ENCODE results near the gene AGFG1.

Gene AGFG1

DNA sequence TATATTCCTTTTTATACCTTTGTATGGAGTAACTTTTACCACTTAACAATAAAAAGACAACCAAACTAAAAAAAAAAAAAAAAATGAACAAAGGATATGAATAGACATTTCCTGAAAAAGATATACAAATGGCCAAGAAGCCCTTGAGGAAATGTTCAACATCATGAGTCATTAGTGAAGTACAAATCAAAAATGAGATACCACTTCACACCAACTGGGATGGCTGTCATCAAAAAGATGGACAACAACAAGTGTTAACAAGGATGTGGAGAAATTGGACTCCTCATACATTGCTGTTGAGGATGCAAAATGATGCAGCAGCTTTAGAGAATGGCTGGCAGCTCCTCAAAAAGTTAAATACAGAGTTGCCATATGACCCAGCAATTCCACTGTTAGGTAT is 104.2 kb downstream of the AGFG1 start:
- DNase-seq (ENCODE audit: low read depth), result no peak
- no peak overlapping the region for H3K4me3 ChIP-seq (ENCODE audit: low read depth, low read length)
- TF ChIP-seq, protein P1, sequence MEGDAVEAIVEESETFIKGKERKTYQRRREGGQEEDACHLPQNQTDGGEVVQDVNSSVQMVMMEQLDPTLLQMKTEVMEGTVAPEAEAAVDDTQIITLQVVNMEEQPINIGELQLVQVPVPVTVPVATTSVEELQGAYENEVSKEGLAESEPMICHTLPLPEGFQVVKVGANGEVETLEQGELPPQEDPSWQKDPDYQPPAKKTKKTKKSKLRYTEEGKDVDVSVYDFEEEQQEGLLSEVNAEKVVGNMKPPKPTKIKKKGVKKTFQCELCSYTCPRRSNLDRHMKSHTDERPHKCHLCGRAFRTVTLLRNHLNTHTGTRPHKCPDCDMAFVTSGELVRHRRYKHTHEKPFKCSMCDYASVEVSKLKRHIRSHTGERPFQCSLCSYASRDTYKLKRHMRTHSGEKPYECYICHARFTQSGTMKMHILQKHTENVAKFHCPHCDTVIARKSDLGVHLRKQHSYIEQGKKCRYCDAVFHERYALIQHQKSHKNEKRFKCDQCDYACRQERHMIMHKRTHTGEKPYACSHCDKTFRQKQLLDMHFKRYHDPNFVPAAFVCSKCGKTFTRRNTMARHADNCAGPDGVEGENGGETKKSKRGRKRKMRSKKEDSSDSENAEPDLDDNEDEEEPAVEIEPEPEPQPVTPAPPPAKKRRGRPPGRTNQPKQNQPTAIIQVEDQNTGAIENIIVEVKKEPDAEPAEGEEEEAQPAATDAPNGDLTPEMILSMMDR (IDR thresholded peaks at IDR 0.05; ENCODE audit: low read depth, low read length, missing control alignments), result no peak

DNA sequence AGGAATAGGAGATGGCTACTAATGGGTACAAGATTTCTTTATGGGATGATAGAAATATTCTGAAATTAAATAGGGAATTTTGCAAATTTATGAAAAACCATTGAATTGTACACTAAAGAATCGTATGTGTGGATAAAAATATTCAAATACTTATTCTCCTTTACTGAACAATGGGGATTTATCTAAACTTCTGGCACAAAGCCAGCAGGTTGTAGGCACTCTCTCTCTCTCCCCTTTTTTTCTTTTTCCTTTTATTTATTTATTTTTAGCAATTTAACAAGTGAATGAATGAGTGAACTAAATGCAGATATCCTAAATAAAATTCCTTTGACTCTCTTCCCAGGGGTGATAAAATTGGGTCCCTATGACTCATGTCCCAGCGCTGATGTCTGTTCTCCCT is 104.9 kb downstream of the AGFG1 start:
- DNase-seq (ENCODE audit: low read depth), result no peak
- no peak overlapping the region for H3K4me3 ChIP-seq (ENCODE audit: low read depth, low read length)
- TF ChIP-seq, protein P1 (IDR thresholded peaks at IDR 0.05; ENCODE audit: low read depth, low read length, missing control alignments), result no peak

DNA sequence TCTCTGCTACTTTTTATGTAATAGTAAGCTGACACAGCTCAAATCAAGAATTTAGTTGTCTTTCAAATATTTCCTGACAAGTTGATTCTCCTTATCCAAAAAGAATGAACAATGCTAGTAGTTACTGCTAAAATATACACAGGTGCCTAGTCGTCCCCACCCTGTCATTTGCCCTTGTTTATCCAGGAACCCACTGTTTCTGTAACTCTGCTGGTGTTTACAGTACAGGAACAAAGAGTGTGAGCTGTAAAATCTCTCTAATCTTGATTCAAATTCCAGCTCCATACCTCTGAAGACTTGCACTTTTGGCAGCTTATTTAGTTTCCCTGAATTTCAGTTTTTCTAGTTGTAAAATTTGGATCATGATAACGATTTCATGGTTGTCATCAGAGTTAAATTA is 105.6 kb downstream of the AGFG1 start:
- TF ChIP-seq, protein P1 (IDR thresholded peaks at IDR 0.05; ENCODE audit: low read depth, low read length, missing control alignments), result no peak
- no peak for DNase-seq (ENCODE audit: low read depth)
- no peak overlapping the region for H3K4me3 ChIP-seq (ENCODE audit: low read depth, low read length)

DNA sequence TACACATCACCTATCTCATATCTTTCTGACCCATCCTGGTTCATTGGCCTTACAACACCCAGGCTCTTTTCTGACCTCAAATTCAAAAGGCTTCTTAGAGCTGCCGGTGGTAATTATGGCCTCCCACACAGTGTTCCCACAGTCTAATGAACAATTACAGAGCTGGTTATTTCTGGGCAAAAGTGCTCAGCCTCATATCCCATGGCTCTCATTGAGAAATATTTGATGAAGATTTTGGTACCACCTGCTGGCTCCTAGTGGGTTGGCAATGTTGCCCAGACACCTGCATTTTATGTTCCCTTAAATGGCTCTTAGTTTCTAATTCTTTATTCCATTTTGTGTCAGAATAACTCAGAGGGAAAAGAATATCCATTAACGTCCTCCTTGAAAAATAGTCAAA is 106.7 kb downstream of the AGFG1 start:
- no peak for DNase-seq (ENCODE audit: low read depth)
- no peak overlapping the region for H3K4me3 ChIP-seq (ENCODE audit: low read depth, low read length)
- TF ChIP-seq, protein P1 (IDR thresholded peaks at IDR 0.05; ENCODE audit: low read depth, low read length, missing control alignments), result no peak

DNA sequence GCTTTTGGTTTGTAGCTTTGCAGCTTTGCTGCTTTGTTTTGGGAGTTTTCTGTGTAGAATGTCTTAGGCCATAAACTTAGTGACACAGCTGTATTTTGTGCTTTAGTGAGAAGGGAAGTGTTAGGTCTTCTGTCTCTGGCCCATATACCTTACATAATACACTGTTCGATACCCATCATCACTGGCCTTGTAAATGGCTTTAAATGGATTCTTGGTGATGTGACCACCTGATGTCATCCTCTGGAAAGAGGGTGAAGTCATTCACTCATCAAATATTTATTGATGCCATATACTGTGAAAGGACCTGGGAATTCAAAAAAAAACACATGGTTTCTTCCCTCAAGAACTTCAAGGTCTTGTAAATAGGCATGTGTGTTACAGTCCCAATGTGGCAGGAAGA is 107.8 kb downstream of the AGFG1 start:
- no peak for DNase-seq (ENCODE audit: low read depth)
- H3K4me3 ChIP-seq (ENCODE audit: low read depth, low read length), result no peak overlapping the region
- TF ChIP-seq, protein P1 (IDR thresholded peaks at IDR 0.05; ENCODE audit: low read depth, low read length, missing control alignments), result no peak

DNA sequence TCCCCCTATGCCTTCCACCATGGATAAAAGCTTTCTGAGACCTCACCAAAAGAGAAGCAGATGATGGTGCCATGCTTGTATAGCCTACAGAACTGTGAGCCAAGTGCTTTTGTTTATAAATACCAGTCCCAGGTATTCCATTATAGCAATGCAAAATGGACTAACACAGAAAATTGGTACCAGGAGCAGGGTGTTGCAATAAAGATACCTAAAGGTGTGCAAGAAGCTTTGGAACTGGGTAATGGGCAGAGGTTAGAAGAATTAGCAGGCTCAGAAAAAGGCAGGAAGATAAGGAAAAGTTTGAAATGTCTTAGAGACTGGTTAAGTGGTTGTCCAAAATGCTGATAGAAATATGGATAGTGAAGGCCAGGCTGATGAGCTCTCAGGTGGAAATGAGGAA is 110.4 kb downstream of the AGFG1 start:
- H3K4me3 ChIP-seq (ENCODE audit: low read depth, low read length), result no peak overlapping the region
- TF ChIP-seq, protein P1 (IDR thresholded peaks at IDR 0.05; ENCODE audit: low read depth, low read length, missing control alignments), result no peak
- no peak for DNase-seq (ENCODE audit: low read depth)

DNA sequence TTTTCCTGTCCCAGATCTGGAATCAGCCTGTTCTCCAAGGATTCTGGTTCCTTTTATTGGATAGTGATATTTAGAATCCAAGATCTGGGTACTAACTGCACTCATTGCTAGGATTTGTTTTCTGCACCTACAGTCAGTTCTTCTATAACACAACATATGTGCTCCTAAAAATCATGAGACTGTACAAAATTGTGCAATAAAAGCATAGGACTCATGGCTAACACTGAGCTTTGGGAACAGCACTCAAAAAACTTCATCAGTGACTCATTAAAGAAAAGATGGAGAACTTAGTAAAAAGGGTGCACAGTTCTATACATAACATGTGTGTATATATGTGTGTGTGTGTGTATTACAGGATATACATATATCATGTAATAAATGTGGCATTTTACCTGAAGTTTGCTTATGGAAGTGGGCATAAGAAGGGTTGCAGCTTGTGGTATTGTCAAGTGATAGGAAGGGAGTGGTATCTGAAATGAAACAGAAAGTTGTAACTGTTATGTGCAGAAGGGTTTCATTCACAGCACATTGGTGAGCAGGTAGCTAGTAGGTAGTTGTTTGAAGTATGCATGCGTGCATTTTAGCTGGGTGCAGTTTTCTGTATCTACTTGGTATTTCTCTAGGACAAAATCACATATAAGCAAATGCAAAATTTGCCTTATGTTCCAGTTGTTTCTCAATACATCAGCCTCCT is 120.9 kb downstream of the AGFG1 start:
- H3K4me3 ChIP-seq (ENCODE audit: low read depth, low read length), result no peak overlapping the region
- peak; percentile 12 for DNase-seq (ENCODE audit: low read depth)
- TF ChIP-seq, protein P1 (IDR thresholded peaks at IDR 0.05; ENCODE audit: low read depth, low read length, missing control alignments), result no peak

Measured in GM12864 (cell line).